Gastrocnemius medialis (tissue), 4 donors: ENCODE results near the gene EGFL7. TPM values are rescaled to one million over a fixed set of nuclear protein-coding genes. Genes with fewer than 3 reads are reported as not detected.
A peak's percentile ranks its signal among the peaks of the same experiment; 100 is the strongest.

ENCODE experiments used
- ATAC-seq, 2 donors: fragments of 150-250 bp; one replicate each; pipeline ENCODE4 v1.9.1; 2016
- DNase-seq, 2 donors: peaks; one replicate each; pipeline ENCODE4 v3.0.0-alpha.2; 2019
- H3K27ac ChIP-seq, 4 donors: fragments of 200-600 bp; sonication (generic); 1 replicate in 1 of 4; 2 replicates in 3 of 4; pipeline ENCODE4 v1.5.1; 2016 to 2018; ENCODE audit warnings: mild to moderate bottlenecking in 2 of 4, moderate library complexity in 1 of 4
- H3K27me3 ChIP-seq, 3 donors: fragments of 200-600 bp; sonication (generic) in 2 of 3; 1 replicate in 1 of 3; 2 replicates in 2 of 3; pipeline versions ENCODE4 v1.5.1 to v1.6.0; 2016 to 2019; ENCODE audit warnings: mild to moderate bottlenecking in 1 of 3, moderate library complexity in 1 of 3
- H3K36me3 ChIP-seq, 2 donors: fragments of 200-600 bp; sonication (generic) in 1 of 2; one replicate each; pipeline ENCODE4 v1.5.1; 2017 to 2018
- H3K4me1 ChIP-seq, 2 donors: fragments of 200-600 bp; sonication (generic) in 1 of 2; one replicate each; pipeline ENCODE4 v1.5.1; 2016 to 2017; ENCODE audit warnings: mild to moderate bottlenecking in 2 of 2
- H3K4me3 ChIP-seq, 4 donors: fragments of 200-600 bp; sonication (generic) in 3 of 4; 1 replicate in 1 of 4; 2 replicates in 3 of 4; pipeline ENCODE4 v1.5.1; 2016 to 2019; ENCODE audit warnings: mild to moderate bottlenecking in 2 of 4
- H3K9me3 ChIP-seq, 3 donors: fragments of 200-600 bp; sonication (generic) in 2 of 3; 1 replicate in 1 of 3; 2 replicates in 2 of 3; pipeline ENCODE4 v1.5.1; 2016 to 2019
- POLR2A ChIP-seq, 2 donors: fragments of 450-650 bp; IDR thresholded peaks; one replicate each; pipeline ENCODE4 v1.6.1; 2017; ENCODE audit warnings: antibody characterized with exemption in 2 of 2, mild to moderate bottlenecking in 2 of 2, moderate library complexity in 2 of 2
- in situ Hi-C, 4 donors: fragments of 200-750 bp; cut with MboI; loops; one replicate each; pipeline versions ENCODE4 v1.15.0 to v1.8.0; 2017; ENCODE audit warnings: low sequenced_read_pairs in 4 of 4
- intact Hi-C: fragments of 100-400 bp; cut with DNase I; formaldehyde crosslinking; loops from one replicate; pipeline ENCODE4 v1.15.1; 2023; ENCODE audit warnings: low total_unique reads
- total RNA-seq, 4 donors: library from RNA; depleted of rRNA; stranded (reverse); fragments of >200 nt; gene quantifications; one replicate each; pipeline versions ENCODE4 v1.1.0 to v1.2.3, GENCODE V29; 2016
- TF ChIP-seq, protein P1 (sequence below), 5 experiments: fragments of 450-650 bp in 3 of 5; fragments of 200-600 bp in 2 of 5; sonication (generic) in 2 of 5; IDR thresholded peaks in 4 of 5; conservative IDR thresholded peaks in 1 of 5; 1 replicate in 4 of 5; 2 replicates in 1 of 5; pipeline ENCODE4 v1.5.1; 2016 to 2019; ENCODE audit warnings: antibody characterized with exemption in 5 of 5, mild to moderate bottlenecking in 3 of 5, moderate library complexity in 3 of 5

Gene EGFL7
- total RNA-seq, 4 donors from 2014 or later: 37.4 to 74.7 (median 49.0) TPM

DNA sequence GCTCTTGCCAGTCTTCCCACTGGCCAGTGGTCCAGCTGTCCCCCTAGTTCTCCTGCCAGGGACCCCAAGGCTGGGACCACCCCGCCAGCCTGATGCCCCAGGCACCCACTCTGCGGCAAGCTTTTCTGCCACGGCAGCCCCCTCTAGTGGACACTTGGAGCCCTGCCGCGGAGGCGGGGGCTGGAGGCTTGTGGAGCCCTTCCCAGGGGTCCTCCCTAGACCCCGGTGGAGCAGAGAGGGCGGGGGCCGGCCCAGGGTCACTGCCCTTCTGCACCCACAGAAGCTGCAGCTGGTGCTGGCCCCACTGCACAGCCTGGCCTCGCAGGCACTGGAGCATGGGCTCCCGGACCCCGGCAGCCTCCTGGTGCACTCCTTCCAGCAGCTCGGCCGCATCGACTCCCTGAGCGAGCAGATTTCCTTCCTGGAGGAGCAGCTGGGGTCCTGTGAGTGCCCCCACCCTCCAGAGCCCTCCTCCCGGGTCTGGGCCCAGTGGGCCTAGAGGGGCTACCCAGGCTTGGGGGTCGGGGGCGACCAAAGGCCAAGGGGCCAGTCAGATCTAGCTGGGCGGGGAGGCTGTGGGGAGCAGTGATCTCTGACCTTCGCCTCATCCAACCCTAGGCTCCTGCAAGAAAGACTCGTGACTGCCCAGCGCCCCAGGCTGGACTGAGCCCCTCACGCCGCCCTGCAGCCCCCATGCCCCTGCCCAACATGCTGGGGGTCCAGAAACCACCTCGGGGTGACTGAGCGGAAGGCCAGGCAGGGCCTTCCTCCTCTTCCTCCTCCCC lies 9.1 kb downstream of the EGFL7 start:
- H3K4me1 ChIP-seq: peaks cover 0 to 6% of the 10 kb centered on the region in 2 donors
- TF ChIP-seq POLR2A (IDR thresholded peaks at IDR 0.05): no peak
- TF ChIP-seq, protein P1, sequence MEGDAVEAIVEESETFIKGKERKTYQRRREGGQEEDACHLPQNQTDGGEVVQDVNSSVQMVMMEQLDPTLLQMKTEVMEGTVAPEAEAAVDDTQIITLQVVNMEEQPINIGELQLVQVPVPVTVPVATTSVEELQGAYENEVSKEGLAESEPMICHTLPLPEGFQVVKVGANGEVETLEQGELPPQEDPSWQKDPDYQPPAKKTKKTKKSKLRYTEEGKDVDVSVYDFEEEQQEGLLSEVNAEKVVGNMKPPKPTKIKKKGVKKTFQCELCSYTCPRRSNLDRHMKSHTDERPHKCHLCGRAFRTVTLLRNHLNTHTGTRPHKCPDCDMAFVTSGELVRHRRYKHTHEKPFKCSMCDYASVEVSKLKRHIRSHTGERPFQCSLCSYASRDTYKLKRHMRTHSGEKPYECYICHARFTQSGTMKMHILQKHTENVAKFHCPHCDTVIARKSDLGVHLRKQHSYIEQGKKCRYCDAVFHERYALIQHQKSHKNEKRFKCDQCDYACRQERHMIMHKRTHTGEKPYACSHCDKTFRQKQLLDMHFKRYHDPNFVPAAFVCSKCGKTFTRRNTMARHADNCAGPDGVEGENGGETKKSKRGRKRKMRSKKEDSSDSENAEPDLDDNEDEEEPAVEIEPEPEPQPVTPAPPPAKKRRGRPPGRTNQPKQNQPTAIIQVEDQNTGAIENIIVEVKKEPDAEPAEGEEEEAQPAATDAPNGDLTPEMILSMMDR (IDR thresholded peaks at IDR 0.05 in 4 of 5, conservative IDR thresholded peaks at IDR 0.05 in 1 of 5): peak; percentile 38 to 87 (median 76)
- H3K27ac ChIP-seq: peak overlapping the region in 2 of 4 donors; percentile 9 to 23
- peaks cover 0 to 4% (median 4%) of the 10 kb centered on the region in 3 donors for H3K27me3 ChIP-seq
- DNase-seq (no peak), ATAC-seq (no peak)
- intact Hi-C loops: loop anchor here (1.0 kb wide), 1 partner anchor 23 kb away; no protein-coding TSS in a partner anchor
- no peaks in the 10 kb centered on the region for H3K9me3 ChIP-seq
- no peak overlapping the region for H3K4me3 ChIP-seq
- in situ Hi-C loops: no loop called here
- H3K36me3 ChIP-seq: peaks cover 0 to 4% of the 10 kb centered on the region in 2 donors

DNA sequence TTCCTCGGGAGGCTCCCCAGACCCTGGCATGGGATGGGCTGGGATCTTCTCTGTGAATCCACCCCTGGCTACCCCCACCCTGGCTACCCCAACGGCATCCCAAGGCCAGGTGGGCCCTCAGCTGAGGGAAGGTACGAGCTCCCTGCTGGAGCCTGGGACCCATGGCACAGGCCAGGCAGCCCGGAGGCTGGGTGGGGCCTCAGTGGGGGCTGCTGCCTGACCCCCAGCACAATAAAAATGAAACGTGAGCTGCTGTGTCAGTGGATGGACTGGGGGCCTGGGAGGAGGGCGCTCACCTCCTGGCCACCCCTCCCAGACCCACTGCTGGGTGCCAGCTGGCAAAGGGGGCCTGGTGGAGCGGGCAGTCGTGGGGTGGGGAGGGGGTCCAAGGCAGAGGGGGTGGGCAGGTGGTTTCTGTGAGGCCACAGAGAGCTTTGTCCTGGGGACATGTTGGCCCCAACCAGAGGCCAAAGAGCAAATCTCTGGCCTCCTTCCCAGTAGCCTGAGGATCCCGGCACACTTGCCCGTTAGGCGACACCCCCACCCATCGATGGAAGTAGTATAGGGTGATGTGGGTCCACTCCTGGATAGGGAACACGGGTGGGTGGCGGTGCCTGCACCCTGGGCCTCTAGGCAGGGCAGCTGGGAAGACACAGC lies 9.8 kb downstream of the EGFL7 start:
- intact Hi-C loops: no loop called here
- no peak for ATAC-seq

DNA sequence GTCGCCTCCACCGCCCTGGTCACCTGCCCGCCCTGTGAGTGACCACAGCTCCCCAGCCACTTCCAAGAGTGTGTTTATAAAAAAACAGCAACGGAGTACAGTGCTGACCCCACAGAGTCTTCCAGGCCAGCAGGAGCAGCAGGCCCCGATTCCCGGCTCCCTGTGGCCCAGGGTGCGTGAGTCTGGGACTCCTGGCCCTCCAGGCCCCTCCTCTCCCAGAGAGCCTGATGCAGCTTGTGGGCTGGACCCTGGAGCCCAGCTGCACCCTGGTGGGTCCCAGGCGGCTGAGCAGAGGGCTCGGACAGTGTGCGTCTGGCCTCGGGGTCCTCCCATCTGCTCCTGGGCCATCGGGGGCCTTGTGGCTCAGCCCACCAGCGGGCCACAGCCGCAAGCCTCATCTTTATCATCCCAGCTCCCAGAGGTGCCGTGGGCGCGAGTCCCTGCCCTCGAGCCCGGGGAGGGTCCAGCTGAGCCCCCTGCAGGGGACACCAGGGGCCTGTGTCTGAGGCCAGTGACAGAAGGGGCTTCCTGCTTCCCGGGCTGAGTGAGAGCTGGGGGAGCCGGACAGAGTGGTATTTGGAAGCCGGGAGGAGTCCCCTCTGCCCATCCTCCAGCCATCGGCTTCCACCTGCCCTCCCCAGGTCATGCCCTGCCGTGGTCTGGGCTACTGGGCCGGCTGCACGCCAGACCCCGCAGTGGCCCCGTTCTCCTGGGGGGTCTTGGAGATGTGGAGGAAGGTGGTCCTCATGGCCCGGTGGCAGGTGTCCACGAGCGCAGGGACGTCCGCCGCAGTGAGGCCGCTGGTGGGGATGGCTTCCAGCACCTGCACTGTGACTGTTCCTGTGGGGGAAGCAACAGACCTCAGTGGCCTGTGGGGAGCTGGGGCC lies 10.6 kb downstream of the EGFL7 start:
- Histone ChIP-seq H3K4me1 (peaks cover 0 to under 1% of the 10 kb centered on the region in 2 donors), H3K27ac (peak overlapping the region in 1 of 4 donors; percentile 1), H3K36me3 (peaks cover 0 to 4% of the 10 kb centered on the region in 2 donors), H3K9me3 (no peaks in the 10 kb centered on the region), H3K4me3 (no peak overlapping the region), H3K27me3 (peaks cover 0 to 4% (median 3%) of the 10 kb centered on the region in 3 donors)
- DNase-seq (no peak), ATAC-seq (no peak)
- TF ChIP-seq, protein P1 (IDR thresholded peaks at IDR 0.05 in 4 of 5, conservative IDR thresholded peaks at IDR 0.05 in 1 of 5): no peak
- TF ChIP-seq POLR2A (IDR thresholded peaks at IDR 0.05): no peak
- intact Hi-C loops (no loop called here), in situ Hi-C loops (no loop called here)

More for the DNA sequence above, 9.8 kb downstream of the EGFL7 start:
- Histone ChIP-seq H3K9me3 (no peaks in the 10 kb centered on the region), H3K4me3 (no peak overlapping the region), H3K27me3 (peaks cover 0 to 4% (median 3%) of the 10 kb centered on the region in 3 donors), H3K36me3 (peaks cover 0 to 4% of the 10 kb centered on the region in 2 donors), H3K27ac (peak overlapping the region in 1 of 4 donors; percentile 23), H3K4me1 (no peaks in the 10 kb centered on the region)
- in situ Hi-C loops: no loop called here
- TF ChIP-seq POLR2A (IDR thresholded peaks at IDR 0.05): no peak
- TF ChIP-seq, protein P1 (IDR thresholded peaks at IDR 0.05 in 4 of 5, conservative IDR thresholded peaks at IDR 0.05 in 1 of 5): no peak
- no peak for DNase-seq

DNA sequence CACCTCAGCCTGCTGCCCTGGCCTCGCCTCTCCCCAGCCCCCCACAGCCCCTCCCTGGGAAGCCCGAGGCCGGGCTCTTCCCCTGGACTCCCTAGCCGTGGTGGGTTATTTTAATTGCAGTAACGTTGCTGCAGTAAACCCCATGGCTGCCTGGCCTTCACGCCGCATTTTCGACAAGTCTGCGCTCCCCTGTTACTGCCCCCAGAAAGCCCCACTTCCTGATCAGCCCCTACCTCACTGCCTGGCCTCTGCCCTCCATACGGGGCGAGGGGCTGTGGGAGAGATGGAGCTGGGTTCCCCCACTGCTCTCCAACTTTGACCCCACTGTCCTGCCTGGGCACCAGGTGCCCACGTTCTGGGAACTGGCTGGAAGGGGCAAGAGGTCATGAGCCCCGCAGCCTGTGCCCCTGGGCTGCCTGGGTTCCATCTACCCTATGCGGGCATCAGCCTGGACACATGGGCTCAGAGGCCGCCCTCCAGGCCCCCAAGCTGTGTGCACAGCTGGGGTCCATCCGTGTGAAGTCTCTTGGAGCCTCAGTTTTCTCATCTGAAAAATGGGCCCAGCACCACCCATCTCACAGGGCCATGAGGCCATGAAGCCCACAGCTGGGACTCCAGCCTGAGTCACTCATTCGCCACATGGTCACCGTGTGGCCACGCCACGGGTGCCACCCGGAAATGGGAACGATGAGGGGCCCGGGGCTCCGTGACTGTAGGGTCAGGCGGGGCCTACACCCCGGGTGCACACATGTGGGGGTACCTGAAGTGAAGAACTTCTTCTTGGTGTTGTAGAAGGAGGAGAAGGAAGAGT lies 11.5 kb downstream of the EGFL7 start:
- no peaks in the 10 kb centered on the region for H3K9me3 ChIP-seq
- H3K27me3 ChIP-seq: peaks cover 0 to 4% (median 3%) of the 10 kb centered on the region in 3 donors
- intact Hi-C loops: no loop called here
- H3K27ac ChIP-seq: peak overlapping the region in 2 of 4 donors; percentile 1 to 18
- peaks cover 0 to 4% of the 10 kb centered on the region in 2 donors for H3K36me3 ChIP-seq
- no peak for DNase-seq
- TF ChIP-seq POLR2A (IDR thresholded peaks at IDR 0.05): no peak
- TF ChIP-seq, protein P1 (IDR thresholded peaks at IDR 0.05 in 4 of 5, conservative IDR thresholded peaks at IDR 0.05 in 1 of 5): no peak
- ATAC-seq: no peak
- H3K4me1 ChIP-seq: peaks cover 8 to 9% of the 10 kb centered on the region in 2 donors
- in situ Hi-C loops: no loop called here
- H3K4me3 ChIP-seq: no peak overlapping the region
